ENCODE data around the gene HMGXB4. TPM values are rescaled to one million over a fixed set of nuclear protein-coding genes. Genes with fewer than 3 reads are reported as not detected.

The HMGXB4 gene
- total RNA-seq, 4 donors from 2014 or later = 13.3 to 19.6 (median 15.9) TPM

GRCh38 chr22:35306350-35306967, 49.2 kb downstream of the HMGXB4 start:
- TF ChIP-seq CTCF (IDR thresholded peaks at IDR 0.05; ENCODE audit: low read depth) = no peak

- no peak for TF ChIP-seq CTCF (IDR thresholded peaks at IDR 0.05; ENCODE audit: low read depth)
These were observed 50.1 kb downstream of the HMGXB4 start for GRCh38 chr22:35307372-35307771.

- TF ChIP-seq CTCF (IDR thresholded peaks at IDR 0.05; ENCODE audit: low read depth) = no peak
These were observed 50.6 kb downstream of the HMGXB4 start for GRCh38 chr22:35307892-35308291.

- no peak for TF ChIP-seq CTCF (IDR thresholded peaks at IDR 0.05; ENCODE audit: low read depth)
These were observed 51.3 kb downstream of the HMGXB4 start for GRCh38 chr22:35308480-35309021.

GRCh38 chr22:35310556-35311550, 53.6 kb downstream of the HMGXB4 start:
- TF ChIP-seq CTCF (IDR thresholded peaks at IDR 0.05; ENCODE audit: low read depth) = no peak

- no peak for TF ChIP-seq CTCF (IDR thresholded peaks at IDR 0.05; ENCODE audit: low read depth)
These were observed 54.3 kb downstream of the HMGXB4 start for GRCh38 chr22:35311551-35311999.
